Kidney epithelial cell (primary cell): ENCODE results near the gene SLC9A3. TPM values are rescaled to one million over a fixed set of nuclear protein-coding genes. Genes with fewer than 3 reads are reported as not detected.

ENCODE experiments used
- DNase-seq: peaks from one replicate; pipeline ENCODE4 v3.0.0-alpha.2; 2010; ENCODE audit warnings: low read depth
- H3K27me3 ChIP-seq: 2 replicates; pipeline ENCODE4 v1.6.0; 2011; ENCODE audit warnings: low read length; ENCODE audit not compliant: control insufficient read depth, insufficient read depth
- H3K36me3 ChIP-seq: 2 replicates; pipeline ENCODE4 v1.5.1; 2011; ENCODE audit warnings: low read length; ENCODE audit not compliant: control insufficient read depth, insufficient read depth
- H3K4me3 ChIP-seq: 2 replicates; pipeline ENCODE4 v1.5.1; 2011; ENCODE audit warnings: low read depth, mild to moderate bottlenecking, control low read depth, low read length
- total RNA-seq: library from RNA; depleted of rRNA; stranded (reverse); fragments of >200 nt; gene quantifications from 2 replicates; pipeline ENCODE4 v1.2.3, GENCODE V29; 2015
- TF ChIP-seq, protein P1 (sequence below): IDR thresholded peaks from 2 replicates; pipeline ENCODE4 v1.5.1; 2011; ENCODE audit warnings: mild to moderate bottlenecking, moderate library complexity, low read length, control low read depth, inconsistent platforms; ENCODE audit not compliant: insufficient read depth, poor library complexity, severe bottlenecking

SLC9A3 gene
- total RNA-seq, 1 donor from 2014 or later, result 3.6 TPM

DNA sequence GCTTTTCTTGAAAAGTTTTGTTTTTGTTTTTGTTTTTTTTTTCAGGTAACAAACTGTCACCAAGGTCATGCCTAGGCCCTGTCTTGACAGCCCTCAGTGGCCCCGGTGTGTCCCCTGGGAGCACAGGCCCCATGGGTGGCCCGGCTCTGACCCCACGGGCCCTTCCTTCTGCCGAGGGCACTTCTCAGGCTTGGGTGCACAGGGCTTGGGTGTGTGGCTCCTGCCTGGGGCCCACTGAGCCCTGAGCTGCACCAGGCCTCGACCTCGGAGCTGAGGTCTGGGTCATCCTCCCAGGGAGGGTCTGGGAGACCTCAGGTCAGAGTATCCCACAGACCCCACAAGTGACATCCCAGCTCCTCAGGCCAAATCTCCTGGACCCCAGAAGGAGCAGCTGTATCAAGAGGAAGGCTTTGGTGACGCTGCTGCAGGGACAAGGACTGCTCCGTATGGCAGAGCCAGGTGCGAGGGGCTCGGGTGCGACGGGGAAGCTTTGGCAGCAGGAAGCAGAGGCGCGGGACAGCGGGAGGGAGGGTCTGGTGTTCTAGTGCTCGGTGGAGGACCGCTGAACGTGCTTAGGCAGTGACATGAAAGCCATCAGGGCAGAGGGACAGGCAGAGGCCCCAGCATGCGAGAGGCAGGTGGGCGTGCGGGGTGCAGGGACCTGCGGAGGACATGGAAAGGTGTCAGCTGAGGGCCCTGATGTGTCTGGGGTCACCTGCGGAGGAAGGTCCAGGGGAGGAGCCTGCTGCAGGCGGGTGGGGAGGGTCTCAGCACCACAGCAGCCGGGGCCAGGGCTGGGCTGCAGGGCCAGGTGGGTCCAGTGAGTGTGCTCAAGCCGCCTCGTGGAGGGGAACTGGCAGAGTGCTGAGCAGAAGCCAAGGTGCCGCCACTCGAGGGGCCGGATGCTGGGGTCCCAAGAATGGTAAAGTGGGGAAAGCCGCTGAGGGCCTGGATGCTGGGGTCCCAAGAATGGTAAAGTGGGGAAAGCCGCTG is 18.4 kb upstream of the SLC9A3 start:
- no peak for DNase-seq
- H3K27me3 ChIP-seq, result peaks cover 31% of the 10 kb centered on the region
- TF ChIP-seq, protein P1, sequence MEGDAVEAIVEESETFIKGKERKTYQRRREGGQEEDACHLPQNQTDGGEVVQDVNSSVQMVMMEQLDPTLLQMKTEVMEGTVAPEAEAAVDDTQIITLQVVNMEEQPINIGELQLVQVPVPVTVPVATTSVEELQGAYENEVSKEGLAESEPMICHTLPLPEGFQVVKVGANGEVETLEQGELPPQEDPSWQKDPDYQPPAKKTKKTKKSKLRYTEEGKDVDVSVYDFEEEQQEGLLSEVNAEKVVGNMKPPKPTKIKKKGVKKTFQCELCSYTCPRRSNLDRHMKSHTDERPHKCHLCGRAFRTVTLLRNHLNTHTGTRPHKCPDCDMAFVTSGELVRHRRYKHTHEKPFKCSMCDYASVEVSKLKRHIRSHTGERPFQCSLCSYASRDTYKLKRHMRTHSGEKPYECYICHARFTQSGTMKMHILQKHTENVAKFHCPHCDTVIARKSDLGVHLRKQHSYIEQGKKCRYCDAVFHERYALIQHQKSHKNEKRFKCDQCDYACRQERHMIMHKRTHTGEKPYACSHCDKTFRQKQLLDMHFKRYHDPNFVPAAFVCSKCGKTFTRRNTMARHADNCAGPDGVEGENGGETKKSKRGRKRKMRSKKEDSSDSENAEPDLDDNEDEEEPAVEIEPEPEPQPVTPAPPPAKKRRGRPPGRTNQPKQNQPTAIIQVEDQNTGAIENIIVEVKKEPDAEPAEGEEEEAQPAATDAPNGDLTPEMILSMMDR, result no peak
- H3K4me3 ChIP-seq, result no peak overlapping the region
- no peaks in the 10 kb centered on the region for H3K36me3 ChIP-seq

DNA sequence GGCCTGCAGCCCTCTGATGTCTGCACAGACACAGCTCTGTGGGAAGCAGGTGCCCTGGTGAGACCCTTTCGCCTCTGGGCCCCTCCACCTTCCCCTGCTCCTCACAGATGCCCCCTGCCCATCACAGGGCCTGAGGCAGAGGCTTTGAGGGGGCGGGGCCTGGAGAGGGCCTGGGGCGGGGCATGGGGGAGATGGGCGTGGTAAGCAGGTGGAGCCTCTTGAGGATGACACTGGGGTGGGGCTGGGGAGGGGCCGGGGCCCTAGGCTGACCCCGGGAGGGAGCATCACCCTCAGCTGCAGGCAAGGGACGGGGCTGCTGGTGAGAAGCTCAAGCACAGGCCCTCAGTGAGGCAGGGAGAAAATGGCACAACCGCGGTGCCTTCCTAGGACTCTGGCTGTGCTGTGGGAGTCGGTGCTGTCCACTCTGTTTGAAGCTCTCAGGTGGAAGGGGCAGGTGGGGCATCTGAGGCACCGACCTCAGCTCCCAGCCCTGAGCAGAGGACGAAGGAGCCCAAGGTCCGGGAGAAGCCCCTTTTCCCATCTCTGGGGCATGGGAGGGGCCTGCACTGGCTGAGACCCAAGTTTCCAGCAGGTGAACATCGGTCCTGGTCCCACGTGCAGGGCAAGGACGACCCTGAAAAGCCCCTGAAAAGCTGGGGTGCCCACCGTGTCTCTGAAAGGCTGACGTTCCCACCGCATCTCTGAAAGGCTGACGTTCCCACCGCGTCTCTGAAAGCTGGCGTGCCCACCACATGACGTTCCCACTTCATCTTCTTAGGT is 17.5 kb upstream of the SLC9A3 start:
- Histone ChIP-seq H3K36me3 (no peaks in the 10 kb centered on the region), H3K27me3 (peaks cover 34% of the 10 kb centered on the region)
- no peak for DNase-seq

DNA sequence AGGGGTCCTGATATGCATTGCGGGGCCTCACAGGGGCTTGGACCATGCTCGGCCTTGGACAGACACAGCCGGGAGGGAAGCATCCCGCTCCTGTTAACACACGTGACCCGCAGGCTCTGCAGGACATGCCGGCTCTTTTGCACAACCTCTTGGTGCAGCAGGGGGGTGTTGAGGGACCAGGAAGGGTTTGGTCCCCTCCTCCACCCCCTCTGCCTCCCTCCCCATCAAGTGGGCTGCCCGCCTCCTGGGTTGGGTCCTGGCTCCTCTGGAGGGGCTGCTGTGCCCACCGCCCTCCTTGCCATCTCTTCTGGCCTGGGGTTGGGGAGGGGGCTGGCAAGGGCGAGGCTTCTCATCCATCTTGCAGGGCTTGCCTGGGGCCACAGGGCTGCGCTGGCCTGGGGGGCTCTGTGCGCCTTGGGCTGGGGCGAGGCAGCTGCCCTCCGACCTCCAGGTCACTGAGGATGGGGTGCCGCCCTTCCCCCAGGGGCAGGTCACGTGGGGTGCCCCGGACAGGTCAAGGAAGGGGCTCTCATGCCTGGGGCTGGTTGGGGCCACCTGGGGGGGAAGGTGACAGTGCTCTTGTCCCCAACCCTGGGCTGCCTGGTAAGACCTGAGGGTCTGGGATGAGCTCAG is 16.8 kb upstream of the SLC9A3 start:
- Histone ChIP-seq H3K36me3 (no peaks in the 10 kb centered on the region), H3K27me3 (peaks cover 34% of the 10 kb centered on the region), H3K4me3 (no peak overlapping the region)
- TF ChIP-seq, protein P1, result no peak
- no peak for DNase-seq

More for the DNA sequence above, 17.5 kb upstream of the SLC9A3 start:
- TF ChIP-seq, protein P1, result no peak
- no peak overlapping the region for H3K4me3 ChIP-seq

DNA sequence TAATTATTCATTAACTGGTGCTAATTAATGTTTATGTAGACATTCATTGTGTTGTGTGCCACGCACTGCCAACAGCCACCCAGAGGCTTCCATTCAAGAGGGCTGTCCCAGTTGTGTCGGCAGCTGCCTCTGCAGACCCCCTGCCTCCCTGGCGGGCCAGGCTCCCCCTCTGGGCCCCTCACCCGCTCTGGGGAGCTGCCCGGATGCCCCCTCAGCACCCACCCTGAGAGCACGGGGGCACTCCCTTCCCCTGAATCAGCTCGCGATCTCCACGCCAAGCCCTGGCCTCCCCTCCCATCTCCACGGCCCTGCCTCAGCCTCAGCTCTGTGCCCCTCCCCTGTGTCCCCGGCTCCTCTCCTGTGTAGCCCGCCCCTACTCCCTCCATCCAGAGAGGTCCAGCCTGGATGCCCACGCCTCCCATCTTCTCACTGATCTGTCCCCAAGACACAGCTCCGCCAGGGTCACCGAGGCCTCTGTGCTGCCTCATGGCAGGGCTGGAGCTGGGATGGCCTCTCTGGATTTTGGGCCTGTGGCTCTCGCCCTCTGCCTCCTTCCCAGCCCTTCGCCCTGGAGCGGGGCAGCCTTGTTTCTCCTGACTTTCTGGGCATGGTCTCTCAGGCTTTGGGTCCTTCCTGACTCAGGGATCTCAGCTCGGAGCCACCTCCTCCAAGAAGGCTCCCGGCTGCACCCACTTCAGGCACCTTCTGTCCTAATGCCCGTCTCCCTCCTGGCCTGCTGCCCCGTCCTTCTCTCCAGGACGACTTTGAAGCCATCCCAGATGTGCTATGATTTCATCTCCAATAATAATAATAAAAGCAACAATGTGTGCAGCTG is 16.0 kb upstream of the SLC9A3 start:
- no peak for DNase-seq
- Histone ChIP-seq H3K4me3 (no peak overlapping the region), H3K36me3 (no peaks in the 10 kb centered on the region), H3K27me3 (peaks cover 34% of the 10 kb centered on the region)
- TF ChIP-seq, protein P1, result no peak

DNA sequence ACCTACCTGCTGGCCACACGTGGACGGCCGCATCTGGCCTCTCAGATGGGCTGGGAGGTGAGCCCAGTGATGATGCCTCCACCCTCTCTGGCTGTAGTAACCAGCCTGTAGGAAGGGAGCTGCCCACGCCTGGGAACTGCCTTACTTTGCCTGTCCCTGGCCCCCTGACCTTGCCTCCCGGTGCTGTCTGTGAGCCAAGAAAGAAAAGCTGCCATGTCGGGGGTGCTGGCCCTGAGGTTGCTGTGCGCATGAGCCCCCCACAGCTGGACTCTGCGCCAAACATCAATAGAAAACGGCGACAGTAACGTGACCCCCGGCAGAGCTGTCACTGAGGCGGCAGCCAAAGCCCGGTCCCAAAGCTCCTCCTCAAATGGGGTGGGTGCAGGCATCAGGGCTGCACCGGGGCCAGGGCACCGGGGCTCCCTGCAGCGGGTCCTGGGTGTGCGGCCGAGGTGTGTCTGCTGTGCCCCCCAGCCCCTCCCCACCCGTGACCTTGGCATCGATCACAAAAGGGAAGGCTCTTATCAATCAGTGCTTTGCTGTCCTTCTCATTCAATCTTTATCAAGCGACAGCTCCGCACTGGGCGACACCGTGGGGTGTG is 15.3 kb upstream of the SLC9A3 start:
- DNase-seq, result no peak
- TF ChIP-seq, protein P1, result no peak
- Histone ChIP-seq H3K4me3 (no peak overlapping the region), H3K27me3 (peaks cover 36% of the 10 kb centered on the region), H3K36me3 (no peaks in the 10 kb centered on the region)
